HuH-7.5 (cell line): Measurements from ENCODE around the gene VAPB.

Experiments used
- DNase-seq: peaks from one replicate; pipeline ENCODE4 v3.0.0; 2011; ENCODE audit warnings: low spot score

Gene VAPB

GRCh38 chr20:58436868-58437645 is 48.0 kb downstream of the VAPB start:
- no peak for DNase-seq

- DNase-seq, result no peak
These were observed 50.2 kb downstream of the VAPB start for GRCh38 chr20:58438970-58439808.

- no peak for DNase-seq
These were observed 51.2 kb downstream of the VAPB start for GRCh38 chr20:58440021-58440767.

- DNase-seq, result no peak
These were observed 52.7 kb downstream of the VAPB start for GRCh38 chr20:58441723-58442122.

GRCh38 chr20:58444746-58445255 is 55.8 kb downstream of the VAPB start:
- no peak for DNase-seq

- no peak for DNase-seq
These were observed 57.4 kb downstream of the VAPB start for GRCh38 chr20:58446264-58446959.

- no peak for DNase-seq
These were observed 57.9 kb downstream of the VAPB start for GRCh38 chr20:58446960-58447265.

- DNase-seq, result peak; percentile 69
These were observed 58.7 kb downstream of the VAPB start for GRCh38 chr20:58447511-58448391.

GRCh38 chr20:58448958-58449357 is 59.9 kb downstream of the VAPB start:
- DNase-seq, result no peak

- no peak for DNase-seq
These were observed 60.7 kb downstream of the VAPB start for GRCh38 chr20:58449681-58450221.

- no peak for DNase-seq
These were observed 61.2 kb downstream of the VAPB start for GRCh38 chr20:58450254-58450653.

- DNase-seq, result no peak
These were observed 63.7 kb downstream of the VAPB start for GRCh38 chr20:58452667-58453255.

- DNase-seq, result no peak
These were observed 64.4 kb downstream of the VAPB start for GRCh38 chr20:58453391-58453790.

- no peak for DNase-seq
These were observed 65.4 kb downstream of the VAPB start for GRCh38 chr20:58454460-58454859.

GRCh38 chr20:58457083-58457695 is 68.2 kb downstream of the VAPB start:
- DNase-seq, result no peak

GRCh38 chr20:58458342-58459057 is 69.5 kb downstream of the VAPB start:
- DNase-seq, result no peak

GRCh38 chr20:58459058-58459750 is 70.2 kb downstream of the VAPB start:
- no peak for DNase-seq

- DNase-seq, result no peak
These were observed 72.1 kb downstream of the VAPB start for GRCh38 chr20:58461104-58461503.
